Measurements from ENCODE around the gene ZBTB4.
"Not testable (repeated sequence)": the region's sequence is repeated elsewhere in the genome, so short reads cannot be mapped to it uniquely, and the experiment has no call there.

- TF ChIP-seq CTCF (IDR thresholded peaks at IDR 0.05; ENCODE audit: insufficient read depth, low read length); POLR2AphosphoS5 (IDR thresholded peaks at IDR 0.05; ENCODE audit: low read depth); REST (IDR thresholded peaks at IDR 0.05; ENCODE audit: insufficient replicate concordance, low read depth); GABPA (IDR thresholded peaks at IDR 0.05; ENCODE audit: low read depth); SPI1 (IDR thresholded peaks at IDR 0.05; ENCODE audit: borderline replicate concordance, low read depth): not testable (repeated sequence)
These were observed 3.3 kb upstream of the ZBTB4 start for GRCh38 chr17:7482742-7483088.

Data from HL-60 (cell line).